ENCODE data around the gene CLEC1A.

DNA sequence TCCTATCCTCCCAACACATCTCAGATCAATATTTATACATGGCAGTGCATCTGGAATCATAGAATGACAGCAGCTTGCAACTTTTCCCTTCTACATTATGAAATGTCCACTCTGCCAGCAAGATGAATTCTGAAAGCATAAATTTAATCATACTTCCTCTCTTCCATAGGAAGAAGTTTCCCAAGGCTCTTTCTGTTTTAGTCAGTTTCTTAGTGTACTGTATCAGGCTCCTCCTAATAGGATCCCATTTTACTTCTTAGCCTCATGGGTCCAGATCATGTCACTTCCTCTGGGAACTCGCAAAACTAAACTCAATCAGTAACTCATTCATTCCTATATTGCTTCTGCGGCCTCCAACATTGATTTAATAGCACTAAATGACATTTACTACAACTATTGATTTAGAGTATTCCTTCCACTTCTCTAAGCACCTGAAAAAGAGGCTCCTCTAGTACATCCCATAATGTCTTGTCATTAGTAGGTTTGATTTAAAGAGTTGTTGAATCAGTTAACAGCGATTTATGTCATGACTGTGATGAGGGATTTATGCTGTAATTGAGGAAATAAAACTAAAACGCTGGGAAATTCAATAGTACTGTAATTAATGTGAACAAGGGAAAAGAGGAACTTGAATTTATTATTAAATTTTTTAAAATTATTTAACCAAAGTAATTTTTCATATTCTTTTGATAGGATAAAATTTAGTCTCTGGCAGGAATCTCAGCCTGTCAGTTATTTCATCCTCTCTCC lies 4.0 kb downstream of the CLEC1A start:
- TF ChIP-seq, protein P1, sequence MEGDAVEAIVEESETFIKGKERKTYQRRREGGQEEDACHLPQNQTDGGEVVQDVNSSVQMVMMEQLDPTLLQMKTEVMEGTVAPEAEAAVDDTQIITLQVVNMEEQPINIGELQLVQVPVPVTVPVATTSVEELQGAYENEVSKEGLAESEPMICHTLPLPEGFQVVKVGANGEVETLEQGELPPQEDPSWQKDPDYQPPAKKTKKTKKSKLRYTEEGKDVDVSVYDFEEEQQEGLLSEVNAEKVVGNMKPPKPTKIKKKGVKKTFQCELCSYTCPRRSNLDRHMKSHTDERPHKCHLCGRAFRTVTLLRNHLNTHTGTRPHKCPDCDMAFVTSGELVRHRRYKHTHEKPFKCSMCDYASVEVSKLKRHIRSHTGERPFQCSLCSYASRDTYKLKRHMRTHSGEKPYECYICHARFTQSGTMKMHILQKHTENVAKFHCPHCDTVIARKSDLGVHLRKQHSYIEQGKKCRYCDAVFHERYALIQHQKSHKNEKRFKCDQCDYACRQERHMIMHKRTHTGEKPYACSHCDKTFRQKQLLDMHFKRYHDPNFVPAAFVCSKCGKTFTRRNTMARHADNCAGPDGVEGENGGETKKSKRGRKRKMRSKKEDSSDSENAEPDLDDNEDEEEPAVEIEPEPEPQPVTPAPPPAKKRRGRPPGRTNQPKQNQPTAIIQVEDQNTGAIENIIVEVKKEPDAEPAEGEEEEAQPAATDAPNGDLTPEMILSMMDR (conservative IDR thresholded peaks at IDR 0.05 in 1 of 2, IDR thresholded peaks at IDR 0.05 in 1 of 2; ENCODE audit: extremely low read depth in 1 of 2, insufficient read depth in 1 of 2, low read depth in 1 of 2, low read length in 2 of 2) = no peak
- no peak for TF ChIP-seq EZH2 (IDR thresholded peaks at IDR 0.05; ENCODE audit: borderline replicate concordance, low read length)

Data from mammary epithelial cell (primary cell).